ENCODE measurements around the gene PPM1F.

- TF ChIP-seq CTCF (IDR thresholded peaks at IDR 0.05) (no peak), POLR2A (IDR thresholded peaks at IDR 0.05) (no peak)
These were observed 63.2 kb downstream of the PPM1F start for GRCh38 chr22:21889251-21889990.

Data from lower leg skin (tissue), 3 donors.